ENCODE measurements around the gene POU3F3.
A peak's percentile ranks its signal among the peaks of the same experiment; 100 is the strongest.

POU3F3 gene

DNA sequence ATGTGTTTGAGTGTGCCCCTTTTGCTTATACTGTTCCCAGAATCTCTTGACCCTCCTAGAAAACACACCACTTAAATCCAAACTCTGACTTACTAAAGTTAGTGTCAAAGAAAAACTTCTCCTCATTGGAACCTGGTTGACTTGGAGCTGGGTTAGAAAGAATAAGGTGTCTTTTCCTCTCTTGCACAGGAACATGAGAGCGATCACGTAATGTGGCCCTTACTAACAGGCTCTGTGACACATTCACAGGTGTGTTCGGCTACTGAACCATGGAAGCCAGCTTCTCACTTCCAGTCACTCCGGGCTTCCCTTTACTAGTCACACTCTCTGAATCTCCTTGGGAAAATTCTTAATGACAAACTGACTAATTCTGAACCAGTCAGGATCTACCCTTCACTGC lies 5.4 kb upstream of the POU3F3 start:
- peaks cover 0 to 42% (median 35%) of the 10 kb centered on the region in 4 donors for H3K4me1 ChIP-seq
- H3K36me3 ChIP-seq, result no peaks in the 10 kb centered on the region
- DNase-seq, result no peak
- H3K27me3 ChIP-seq, result peaks cover 4 to 92% of the 10 kb centered on the region in 2 donors
- no peak overlapping the region for H3K4me3 ChIP-seq
- H3K9me3 ChIP-seq, result no peaks in the 10 kb centered on the region
- no peak overlapping the region for H3K27ac ChIP-seq
- intact Hi-C loops (cut with DNase I; ENCODE audit: low total_unique reads), result no loop called here
- TF ChIP-seq, protein P1, sequence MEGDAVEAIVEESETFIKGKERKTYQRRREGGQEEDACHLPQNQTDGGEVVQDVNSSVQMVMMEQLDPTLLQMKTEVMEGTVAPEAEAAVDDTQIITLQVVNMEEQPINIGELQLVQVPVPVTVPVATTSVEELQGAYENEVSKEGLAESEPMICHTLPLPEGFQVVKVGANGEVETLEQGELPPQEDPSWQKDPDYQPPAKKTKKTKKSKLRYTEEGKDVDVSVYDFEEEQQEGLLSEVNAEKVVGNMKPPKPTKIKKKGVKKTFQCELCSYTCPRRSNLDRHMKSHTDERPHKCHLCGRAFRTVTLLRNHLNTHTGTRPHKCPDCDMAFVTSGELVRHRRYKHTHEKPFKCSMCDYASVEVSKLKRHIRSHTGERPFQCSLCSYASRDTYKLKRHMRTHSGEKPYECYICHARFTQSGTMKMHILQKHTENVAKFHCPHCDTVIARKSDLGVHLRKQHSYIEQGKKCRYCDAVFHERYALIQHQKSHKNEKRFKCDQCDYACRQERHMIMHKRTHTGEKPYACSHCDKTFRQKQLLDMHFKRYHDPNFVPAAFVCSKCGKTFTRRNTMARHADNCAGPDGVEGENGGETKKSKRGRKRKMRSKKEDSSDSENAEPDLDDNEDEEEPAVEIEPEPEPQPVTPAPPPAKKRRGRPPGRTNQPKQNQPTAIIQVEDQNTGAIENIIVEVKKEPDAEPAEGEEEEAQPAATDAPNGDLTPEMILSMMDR (IDR thresholded peaks at IDR 0.05), result no peak

DNA sequence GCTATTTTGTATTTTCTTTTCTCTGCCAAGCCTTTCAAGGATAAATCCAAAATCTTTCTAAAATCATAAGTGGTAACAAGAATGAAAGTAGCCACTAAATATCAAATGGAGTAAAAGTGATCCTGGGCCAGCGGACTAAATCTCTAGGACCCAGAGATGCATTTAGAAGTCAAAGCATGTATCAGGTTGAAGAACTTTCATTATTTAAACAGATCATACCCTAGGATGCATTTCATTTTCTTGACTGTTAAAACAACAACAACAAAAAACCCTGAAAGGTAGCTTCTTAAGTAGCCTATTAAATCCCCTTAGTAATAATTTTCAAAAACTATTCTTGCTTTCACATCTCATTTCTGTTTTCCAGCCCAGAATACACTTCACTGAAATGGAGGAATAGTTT lies 4.8 kb upstream of the POU3F3 start:
- H3K4me3 ChIP-seq, result no peak overlapping the region
- peaks cover 8 to 92% of the 10 kb centered on the region in 2 donors for H3K27me3 ChIP-seq

DNA sequence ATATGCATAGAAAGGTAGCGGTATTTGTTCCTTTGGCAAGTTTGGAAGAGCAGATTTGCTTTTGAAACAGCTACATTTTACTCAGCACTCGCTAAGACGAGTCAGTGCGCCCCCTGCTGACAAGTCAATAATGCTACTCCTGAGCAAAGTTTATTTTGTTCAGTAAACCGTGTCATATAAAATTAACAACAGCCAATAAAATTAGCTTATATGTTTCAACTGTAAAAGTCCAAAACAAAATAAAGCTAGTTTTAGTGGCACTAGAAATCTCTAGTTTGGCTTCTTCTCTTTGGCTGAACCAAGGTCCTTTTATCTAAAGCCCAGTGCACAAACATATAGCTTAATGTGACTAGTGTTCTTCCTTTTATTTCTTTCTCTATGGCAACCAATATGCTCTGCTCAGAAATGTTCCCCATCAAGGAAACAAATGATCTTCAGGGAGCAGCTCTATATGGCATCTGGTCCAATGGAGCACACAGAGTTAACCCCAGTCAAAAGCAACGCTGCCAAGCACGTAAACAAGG lies 4.2 kb upstream of the POU3F3 start:
- DNase-seq, result no peak

More for the DNA sequence above, 4.8 kb upstream of the POU3F3 start:
- no peaks in the 10 kb centered on the region for H3K9me3 ChIP-seq
- intact Hi-C loops (cut with DNase I; ENCODE audit: low total_unique reads), result no loop called here
- no peak overlapping the region for H3K27ac ChIP-seq
- H3K36me3 ChIP-seq, result no peaks in the 10 kb centered on the region
- peaks cover 0 to 42% (median 35%) of the 10 kb centered on the region in 4 donors for H3K4me1 ChIP-seq
- no peak for DNase-seq
- TF ChIP-seq, protein P1 (IDR thresholded peaks at IDR 0.05), result no peak

DNA sequence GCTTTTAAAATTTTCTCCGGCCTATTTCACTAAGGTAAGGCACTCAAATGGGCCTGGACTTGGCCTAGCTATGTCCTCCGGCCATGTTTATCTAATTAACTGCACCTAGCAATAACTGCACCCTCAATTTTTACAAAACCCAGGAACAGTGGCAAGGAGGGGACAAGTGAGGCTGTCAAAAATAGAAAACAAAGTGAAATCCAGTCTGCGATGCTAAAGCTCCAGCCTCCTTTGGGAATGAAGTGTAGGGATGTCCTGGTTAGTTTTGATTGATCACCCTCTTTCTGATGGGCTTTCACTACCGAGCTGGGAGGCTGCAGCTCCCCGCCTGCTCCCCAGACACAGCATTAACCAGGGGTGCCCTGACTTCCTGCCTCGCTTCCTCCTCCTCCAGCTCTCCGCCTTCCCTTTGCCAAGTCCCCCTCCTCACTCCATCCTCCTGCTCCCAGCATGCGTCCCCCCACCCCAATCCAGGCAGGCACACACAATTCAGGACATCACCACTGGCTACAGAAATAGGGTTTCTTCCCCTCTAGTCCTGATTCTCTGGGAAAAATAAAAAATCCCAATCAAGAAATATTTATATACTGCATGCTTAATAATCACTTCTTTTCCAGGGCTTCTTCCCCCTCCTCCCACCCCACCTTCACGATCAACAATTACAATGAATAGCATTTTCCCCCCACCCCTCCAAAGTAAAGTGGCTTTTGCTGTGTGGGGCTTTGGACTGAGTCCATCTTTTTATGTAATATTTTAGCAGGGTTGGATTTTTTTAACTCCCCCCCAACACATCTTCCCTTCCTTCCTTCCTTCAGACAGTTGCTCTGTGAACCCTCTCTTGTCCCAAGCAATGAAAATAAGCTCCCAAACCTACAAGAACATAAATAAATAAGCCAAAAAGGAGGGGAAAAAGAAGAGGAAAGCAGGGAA lies 3.3 kb upstream of the POU3F3 start:
- DNase-seq, result no peak
- intact Hi-C loops (cut with DNase I; ENCODE audit: low total_unique reads), result no loop called here
- H3K4me1 ChIP-seq, result peaks cover 0 to 36% (median 28%) of the 10 kb centered on the region in 4 donors
- H3K36me3 ChIP-seq, result no peaks in the 10 kb centered on the region
- H3K27me3 ChIP-seq, result peaks cover 5 to 87% of the 10 kb centered on the region in 2 donors
- H3K9me3 ChIP-seq, result no peaks in the 10 kb centered on the region
- TF ChIP-seq, protein P1 (IDR thresholded peaks at IDR 0.05), result no peak
- no peak overlapping the region for H3K27ac ChIP-seq
- no peak overlapping the region for H3K4me3 ChIP-seq

More for the DNA sequence above, 4.2 kb upstream of the POU3F3 start:
- H3K27ac ChIP-seq, result no peak overlapping the region
- TF ChIP-seq, protein P1 (IDR thresholded peaks at IDR 0.05), result peak; percentile 47 to 61
- H3K9me3 ChIP-seq, result no peaks in the 10 kb centered on the region
- peaks cover 5 to 92% of the 10 kb centered on the region in 2 donors for H3K27me3 ChIP-seq
- H3K4me3 ChIP-seq, result no peak overlapping the region
- intact Hi-C loops (cut with DNase I; ENCODE audit: low total_unique reads), result no loop called here
- H3K36me3 ChIP-seq, result no peaks in the 10 kb centered on the region
- peaks cover 0 to 41% (median 33%) of the 10 kb centered on the region in 4 donors for H3K4me1 ChIP-seq

DNA sequence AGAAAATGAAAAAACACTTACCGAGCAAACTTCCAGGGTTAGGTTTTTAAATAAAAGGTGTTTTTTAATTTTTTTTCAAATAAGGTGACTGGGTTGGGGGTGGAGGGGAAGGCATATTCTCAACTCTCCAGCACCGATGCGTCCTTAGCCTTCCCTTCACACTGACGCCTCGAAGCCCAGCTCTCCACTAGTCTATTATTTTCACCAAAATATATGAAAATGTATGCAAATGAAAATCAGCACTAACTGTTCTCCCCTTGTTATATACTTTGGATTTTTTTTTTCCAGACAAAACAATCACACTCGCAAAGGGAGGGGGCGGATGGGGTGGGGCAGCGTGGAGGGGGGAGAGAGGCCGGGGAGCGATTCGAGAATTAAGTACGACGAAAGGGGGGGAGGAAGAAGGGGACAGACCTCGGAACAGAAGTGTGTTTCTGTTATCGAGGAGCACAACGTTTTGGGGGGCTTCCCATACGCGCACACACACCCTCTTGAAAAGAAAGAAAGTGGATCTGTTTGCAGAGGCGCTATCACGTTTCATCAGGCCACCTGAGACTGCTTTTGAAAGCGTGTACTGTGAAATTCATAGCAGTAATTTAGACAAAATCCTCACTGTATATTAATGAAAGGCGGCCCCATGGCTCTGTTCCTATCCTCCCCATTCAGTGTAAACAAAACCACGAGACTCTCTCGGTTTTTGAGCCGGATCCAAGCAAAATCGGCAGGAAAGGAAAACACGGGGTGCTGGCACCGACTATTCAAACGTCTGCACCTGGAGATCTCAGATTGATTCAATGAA lies 2.4 kb upstream of the POU3F3 start:
- DNase-seq, result no peak
- Histone ChIP-seq H3K9me3 (no peaks in the 10 kb centered on the region), H3K27me3 (peaks cover 5 to 84% of the 10 kb centered on the region in 2 donors), H3K4me1 (peaks cover 0 to 39% (median 30%) of the 10 kb centered on the region in 4 donors), H3K27ac (no peak overlapping the region), H3K36me3 (no peaks in the 10 kb centered on the region), H3K4me3 (peak overlapping the region in 1 of 2 donors; percentile 54)
- TF ChIP-seq, protein P1 (IDR thresholded peaks at IDR 0.05), result no peak
- intact Hi-C loops (cut with DNase I; ENCODE audit: low total_unique reads), result no loop called here

All from tibial artery (tissue), 4 donors.